Measurements from ENCODE around the gene SSH3. TPM values are rescaled to one million over a fixed set of nuclear protein-coding genes. Genes with fewer than 3 reads are reported as not detected.

Gene SSH3
- total RNA-seq, 3 donors from 2014 or later: 55.8 to 87.0 (median 57.6) TPM

GRCh38 chr11:67272327-67273259, 30.7 kb upstream of the SSH3 start:
- H3K4me3 ChIP-seq: no peak overlapping the region
- ATAC-seq (no peak), DNase-seq (peak in 1 of 3 donors; percentile 67)
- no peaks in the 10 kb centered on the region for H3K36me3 ChIP-seq (ENCODE audit: low read depth)
- no peak for TF ChIP-seq CTCF (IDR thresholded peaks at IDR 0.05)
- no peaks in the 10 kb centered on the region for H3K9me3 ChIP-seq
- H3K4me1 ChIP-seq (ENCODE audit: low read depth): peaks cover 93% of the 10 kb centered on the region
- intact Hi-C loops (cut with DNase I, micrococcal nuclease): no loop called here

GRCh38 chr11:67273260-67273990, 29.9 kb upstream of the SSH3 start:
- Histone ChIP-seq H3K4me3 (no peak overlapping the region), H3K4me1 (ENCODE audit: low read depth) (peaks cover 93% of the 10 kb centered on the region), H3K9me3 (no peaks in the 10 kb centered on the region), H3K36me3 (ENCODE audit: low read depth) (no peaks in the 10 kb centered on the region)
- ATAC-seq (no peak), DNase-seq (peak in 1 of 3 donors; percentile 57)
- intact Hi-C loops (cut with DNase I, micrococcal nuclease): no loop called here
- TF ChIP-seq CTCF (IDR thresholded peaks at IDR 0.05): no peak

DNA sequence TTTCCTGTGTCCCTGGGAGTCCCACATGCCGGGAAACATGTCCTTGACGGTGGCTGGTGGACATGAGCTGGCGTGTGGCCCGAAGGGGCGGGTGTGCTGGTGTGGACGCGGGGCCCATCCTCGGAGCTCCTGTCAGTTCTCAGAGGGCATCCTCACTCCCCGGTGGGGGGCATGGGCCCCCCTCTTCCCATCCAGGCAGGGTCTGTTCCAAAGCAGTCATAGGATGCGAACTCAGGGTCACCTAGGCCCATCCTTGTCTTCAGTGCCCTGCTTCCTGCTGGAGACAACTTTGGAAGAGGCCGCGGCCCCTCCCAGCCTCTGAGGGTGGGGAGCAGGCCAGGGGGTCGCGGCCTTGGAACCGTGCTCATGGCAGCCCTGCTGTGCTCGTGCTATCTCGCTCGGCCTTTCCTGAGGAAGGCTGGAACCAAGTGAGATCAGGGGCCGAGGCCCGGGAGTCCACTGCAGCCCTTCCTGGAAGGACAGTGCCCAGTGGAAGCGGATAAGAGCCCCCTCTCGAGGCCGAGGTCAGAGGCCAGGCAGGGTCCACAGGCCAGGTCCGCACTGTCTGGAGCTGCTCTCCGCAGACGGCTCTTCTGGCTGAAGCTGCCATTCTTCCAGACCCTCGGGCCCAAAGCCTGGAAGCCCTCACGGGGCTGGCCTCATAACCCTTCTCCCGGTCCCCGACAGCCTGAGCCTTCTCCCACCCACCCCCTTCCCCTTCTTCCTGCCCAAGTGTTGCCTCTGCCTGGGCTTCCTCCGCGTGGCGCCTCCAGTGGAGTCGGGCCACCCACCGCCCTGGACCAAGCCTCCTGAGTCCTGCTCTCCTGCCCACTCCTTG, 28.3 kb upstream of the SSH3 start:
- no peak for ATAC-seq
- peaks cover 78% of the 10 kb centered on the region for H3K4me1 ChIP-seq (ENCODE audit: low read depth)
- intact Hi-C loops (cut with DNase I, micrococcal nuclease): no loop called here
- no peak overlapping the region for H3K4me3 ChIP-seq
- no peaks in the 10 kb centered on the region for H3K9me3 ChIP-seq
- peak in 2 of 3 donors; percentile 31 to 70 for DNase-seq
- peaks cover 3% of the 10 kb centered on the region for H3K36me3 ChIP-seq (ENCODE audit: low read depth)
- no peak for TF ChIP-seq CTCF (IDR thresholded peaks at IDR 0.05)

DNA sequence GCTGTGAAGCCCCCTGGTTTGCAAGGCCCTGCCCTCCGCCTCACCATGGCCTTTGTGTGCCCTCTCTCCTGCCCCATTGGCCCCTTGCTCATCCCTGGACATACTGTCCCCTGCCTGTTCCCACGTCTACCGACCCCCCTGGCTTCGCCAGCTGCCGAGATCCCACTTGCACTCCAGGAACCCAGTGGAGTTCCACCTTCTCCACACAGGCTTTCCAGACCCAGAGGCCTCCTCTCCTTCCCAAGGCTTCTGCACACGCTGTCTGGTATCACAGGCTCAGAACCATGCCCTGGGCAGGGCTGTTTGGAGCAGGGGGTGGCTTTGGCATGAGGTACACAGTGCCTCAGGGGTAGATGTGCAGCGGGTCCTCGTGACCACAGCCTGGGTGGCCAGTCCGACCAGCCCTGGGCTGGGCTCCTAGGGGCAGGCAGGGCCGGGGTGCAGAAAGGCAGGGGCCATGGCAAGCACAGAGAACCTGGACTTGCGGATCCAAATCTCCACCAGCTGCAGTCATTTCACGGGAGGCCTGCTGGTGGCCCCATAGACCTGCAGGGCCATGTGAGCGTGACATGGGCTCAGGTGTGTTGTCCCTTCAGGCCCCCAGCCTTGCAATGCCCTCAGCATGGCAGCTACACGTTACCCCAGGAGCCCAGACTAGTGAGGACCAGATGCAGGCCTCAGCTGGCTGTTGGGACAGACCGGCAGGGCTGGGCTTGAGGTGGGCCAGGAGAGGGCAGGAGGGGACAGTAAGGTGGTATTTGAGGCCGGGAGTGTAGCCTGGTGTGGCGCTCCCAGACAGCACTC, 27.5 kb upstream of the SSH3 start:
- no peak for TF ChIP-seq CTCF (IDR thresholded peaks at IDR 0.05)
- Histone ChIP-seq H3K4me1 (ENCODE audit: low read depth) (peaks cover 70% of the 10 kb centered on the region), H3K36me3 (ENCODE audit: low read depth) (peaks cover 3% of the 10 kb centered on the region), H3K4me3 (no peak overlapping the region), H3K9me3 (no peaks in the 10 kb centered on the region)
- intact Hi-C loops (cut with DNase I, micrococcal nuclease): no loop called here
- ATAC-seq: no peak
- peak in 2 of 3 donors; percentile 30 to 55 for DNase-seq
